NT2/D1 (cell line): ENCODE data around the gene NATD1.

ENCODE experiments used
- SUZ12 ChIP-seq: IDR thresholded peaks from 2 replicates; pipeline ENCODE4 v1.6.1; 2011; ENCODE audit not compliant: insufficient read length, insufficient read depth; ENCODE audit errors: extremely low read depth
- YY1 ChIP-seq: IDR thresholded peaks from 2 replicates; pipeline ENCODE4 v1.6.1; 2011; ENCODE audit not compliant: insufficient read length, insufficient read depth
- ZNF274 ChIP-seq: IDR thresholded peaks from 2 replicates; pipeline ENCODE4 v1.6.1; 2011; ENCODE audit warnings: mild to moderate bottlenecking, low read depth, low read length

- no peak for TF ChIP-seq SUZ12
- TF ChIP-seq ZNF274: no peak
- TF ChIP-seq YY1: no peak
Measured at GRCh38 chr17:21282231-21282630, 29.0 kb upstream of the NATD1 start.
